ENCODE measurements around the gene ZSCAN10.

DNA sequence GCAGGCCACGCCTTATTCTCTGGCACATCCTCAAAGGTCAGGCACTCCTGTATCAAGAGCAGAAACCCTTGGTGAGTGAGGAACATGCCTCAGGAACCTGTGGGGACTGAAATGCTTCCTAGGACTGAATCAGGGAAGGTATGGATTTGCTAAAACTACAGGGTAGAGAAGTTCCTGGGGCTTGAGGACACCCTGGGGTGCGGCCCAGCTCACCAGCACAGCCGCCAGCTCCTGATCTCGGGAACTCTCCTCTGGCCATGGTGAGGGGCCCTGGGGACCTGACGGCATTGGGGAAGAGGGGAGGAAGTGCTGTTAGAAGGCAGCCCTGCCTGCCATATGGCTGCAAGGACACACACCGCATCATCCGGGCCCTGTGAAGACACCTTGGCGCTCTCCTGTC, 7.5 kb downstream of the ZSCAN10 start:
- TF ChIP-seq EGR1 (IDR thresholded peaks at IDR 0.05): no peak
- TF ChIP-seq RAD21 (IDR thresholded peaks at IDR 0.05; ENCODE audit: low read depth): no peak
- no peak for TF ChIP-seq TAF1 (IDR thresholded peaks at IDR 0.05; ENCODE audit: low read depth)
- TF ChIP-seq ZBTB7A (IDR thresholded peaks at IDR 0.05; ENCODE audit: low read depth): no peak
- no peak for TF ChIP-seq CREB1 (IDR thresholded peaks at IDR 0.05; ENCODE audit: low read depth)
- no peak for TF ChIP-seq EP300 (IDR thresholded peaks at IDR 0.05; ENCODE audit: borderline replicate concordance)
- TF ChIP-seq CEBPB (IDR thresholded peaks at IDR 0.05): no peak
- TF ChIP-seq, protein P1, sequence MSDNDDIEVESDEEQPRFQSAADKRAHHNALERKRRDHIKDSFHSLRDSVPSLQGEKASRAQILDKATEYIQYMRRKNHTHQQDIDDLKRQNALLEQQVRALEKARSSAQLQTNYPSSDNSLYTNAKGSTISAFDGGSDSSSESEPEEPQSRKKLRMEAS (IDR thresholded peaks at IDR 0.05): no peak
